ENCODE measurements around the gene PLAAT2.
"Not testable (repeated sequence)": the region's sequence is repeated elsewhere in the genome, so short reads cannot be mapped to it uniquely, and the experiment has no call there.

Gene PLAAT2

DNA sequence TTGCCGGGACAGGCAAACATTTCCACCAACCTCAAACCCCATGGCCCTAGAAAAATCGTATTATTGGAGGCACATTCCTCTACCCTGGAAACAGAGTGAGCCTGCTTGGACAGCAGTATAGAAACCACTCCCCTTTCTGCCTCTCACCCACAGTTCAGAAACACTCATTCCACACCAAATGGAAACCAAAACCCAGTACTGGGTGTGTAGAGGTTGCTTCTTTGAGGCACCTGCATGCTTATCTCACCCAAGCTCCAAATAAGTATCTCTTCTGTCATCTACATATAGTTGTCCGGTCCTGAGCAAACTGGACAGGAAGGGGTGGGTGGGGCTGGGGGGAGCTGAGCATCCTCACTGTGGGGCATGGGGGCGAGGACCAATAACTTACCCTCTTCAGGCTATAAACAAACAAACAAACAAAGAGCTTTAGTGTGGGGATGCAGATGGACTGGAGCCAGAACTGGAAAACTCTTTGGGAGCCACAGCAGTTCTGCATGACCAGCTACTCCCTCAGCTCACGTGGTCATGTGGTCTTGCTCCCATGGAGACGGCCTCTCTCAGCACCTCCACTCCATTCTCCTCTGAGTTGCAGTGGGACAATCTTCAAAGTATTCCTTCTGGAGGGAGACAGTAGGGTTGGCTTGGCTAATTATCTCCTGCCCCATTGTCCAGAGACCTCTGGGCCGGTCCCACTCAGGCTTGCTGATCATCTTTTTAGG lies 1.0 kb upstream of the PLAAT2 start:
- Mint-ChIP-seq H3K27me3 (no peaks in the 10 kb centered on the region), H3K4me1 (ENCODE audit: low read depth) (peaks cover 73% of the 10 kb centered on the region), H3K36me3 (ENCODE audit: low read depth) (no peaks in the 10 kb centered on the region), H3K9me3 (peaks cover 2% of the 10 kb centered on the region), H3K4me3 (no peak overlapping the region), H3K27ac (peak overlapping the region; percentile 40)
- no peak for DNase-seq

DNA sequence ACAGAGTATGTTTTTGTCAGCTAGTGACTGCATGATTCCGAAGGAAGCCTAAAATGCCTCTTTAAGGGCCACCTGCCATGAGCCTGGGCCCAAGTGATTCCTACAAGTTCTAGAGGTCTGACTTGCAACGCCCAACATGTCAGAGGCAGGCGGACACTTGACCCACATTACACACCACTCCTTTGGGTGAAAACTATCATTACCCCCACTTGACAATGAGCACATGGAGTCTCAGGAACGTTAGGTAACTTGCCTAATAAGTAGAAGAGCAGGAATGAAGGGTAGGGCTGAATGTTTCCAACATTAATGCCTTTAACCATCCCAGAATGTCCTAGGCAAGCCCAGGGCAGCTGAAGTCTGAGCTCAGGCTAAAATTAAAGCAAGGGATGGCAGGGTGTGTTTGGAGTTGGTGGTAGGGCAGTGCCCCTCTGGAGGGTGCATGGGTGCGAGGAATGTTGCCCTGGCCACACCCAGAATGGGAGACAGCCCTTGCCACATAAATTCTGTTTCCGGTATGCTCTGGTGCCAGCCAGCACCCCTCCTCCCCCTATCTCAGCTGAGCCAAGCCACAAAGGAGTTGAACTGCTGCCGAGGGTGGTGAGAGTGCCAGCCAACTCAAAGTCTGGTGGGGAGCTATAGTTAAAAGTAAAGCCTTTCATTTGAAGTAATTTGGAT lies 2.5 kb downstream of the PLAAT2 start:
- no peaks in the 10 kb centered on the region for H3K9me3 Mint-ChIP-seq
- H3K27me3 Mint-ChIP-seq = no peaks in the 10 kb centered on the region
- DNase-seq = no peak
- peak overlapping the region; percentile 23 for H3K27ac Mint-ChIP-seq
- H3K4me3 Mint-ChIP-seq = no peak overlapping the region
- peaks cover 48% of the 10 kb centered on the region for H3K4me1 Mint-ChIP-seq (ENCODE audit: low read depth)
- H3K36me3 Mint-ChIP-seq (ENCODE audit: low read depth) = no peaks in the 10 kb centered on the region

DNA sequence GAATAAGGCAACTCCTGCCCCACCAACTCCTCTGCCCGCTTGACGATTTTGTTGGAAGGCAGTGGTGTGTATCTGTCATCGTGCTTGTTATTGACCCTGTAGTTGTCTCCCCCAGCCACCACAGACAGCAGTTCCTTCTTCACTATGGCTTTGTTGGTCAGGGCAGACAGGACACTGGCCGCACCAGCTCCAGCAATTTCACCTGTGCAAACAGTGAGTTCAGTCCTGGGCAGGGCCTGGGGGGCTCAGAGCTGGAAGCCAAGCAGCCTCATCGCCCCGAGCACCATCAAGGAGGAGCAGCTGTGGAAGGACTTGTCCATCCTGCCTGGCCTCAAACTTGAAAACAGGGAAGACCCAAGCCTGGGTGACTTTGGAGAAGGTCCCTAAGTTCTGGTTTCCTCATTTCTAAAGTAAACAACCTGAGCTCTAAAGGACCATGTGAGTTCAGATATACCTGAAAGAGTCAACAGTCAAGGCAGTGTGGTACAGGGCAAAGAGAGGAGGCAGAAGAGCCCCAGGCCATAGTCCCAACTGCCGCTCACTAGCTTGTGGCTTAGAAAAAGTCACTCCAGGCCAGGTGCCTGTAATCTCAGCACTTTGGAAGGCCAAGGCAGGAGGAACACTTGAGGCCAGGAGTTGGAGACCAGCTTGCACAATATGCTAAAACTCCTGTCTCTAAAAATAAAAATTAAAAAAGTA lies 4.6 kb downstream of the PLAAT2 start:
- Mint-ChIP-seq H3K27me3 (no peaks in the 10 kb centered on the region), H3K4me1 (ENCODE audit: low read depth) (peaks cover 45% of the 10 kb centered on the region), H3K27ac (no peak overlapping the region), H3K4me3 (no peak overlapping the region), H3K9me3 (no peaks in the 10 kb centered on the region), H3K36me3 (ENCODE audit: low read depth) (no peaks in the 10 kb centered on the region)
- no peak for DNase-seq

DNA sequence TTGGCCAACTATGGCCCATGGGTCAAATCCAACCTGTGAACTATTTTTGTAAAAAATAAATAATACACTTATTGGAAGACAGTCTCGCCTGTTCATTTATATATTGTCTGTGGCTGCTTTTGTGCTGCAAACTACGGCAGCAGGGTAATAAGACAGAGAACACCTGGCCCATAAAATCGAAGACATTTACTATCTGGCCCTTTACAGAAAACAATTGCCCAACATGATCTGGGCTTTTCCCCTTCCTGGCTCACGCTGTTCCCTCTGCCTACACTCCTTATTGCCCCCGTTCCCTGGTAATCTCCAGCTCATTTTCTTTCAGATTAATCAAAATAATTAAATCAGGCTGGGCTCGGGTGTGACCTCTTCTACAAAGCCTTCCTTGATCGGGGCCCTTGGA lies 5.6 kb downstream of the PLAAT2 start:
- no peak overlapping the region for H3K27ac Mint-ChIP-seq
- no peaks in the 10 kb centered on the region for H3K36me3 Mint-ChIP-seq (ENCODE audit: low read depth)
- H3K4me1 Mint-ChIP-seq (ENCODE audit: low read depth) = peaks cover 51% of the 10 kb centered on the region

DNA sequence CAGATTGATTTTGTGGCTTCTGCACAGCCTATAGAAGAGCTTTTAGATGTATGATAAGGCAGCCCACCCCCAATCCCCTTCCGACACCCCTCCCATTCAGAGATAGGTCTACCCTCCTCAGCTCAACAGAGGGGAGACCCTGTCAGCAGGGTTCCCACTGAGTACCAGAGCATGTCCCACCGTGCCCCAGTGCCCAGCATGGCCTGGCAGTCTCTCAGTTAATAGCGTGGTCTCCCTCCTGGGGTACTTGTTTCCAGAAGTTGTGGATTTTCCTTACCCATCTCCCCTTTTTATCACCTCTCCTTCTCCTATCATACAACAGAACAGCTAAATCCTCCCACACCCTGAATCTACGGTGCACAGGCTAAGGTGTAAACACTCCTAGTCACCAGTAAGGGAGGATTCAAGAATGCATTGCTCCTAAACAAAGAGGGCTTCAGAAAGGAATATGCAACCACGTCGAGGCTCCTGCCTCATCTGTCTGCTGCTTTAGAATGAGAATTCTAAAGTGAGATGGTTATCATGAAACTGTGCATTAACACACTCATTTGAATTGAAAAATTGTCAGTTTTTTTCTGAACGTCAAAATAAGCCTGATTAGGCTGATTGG lies 6.7 kb downstream of the PLAAT2 start:
- Mint-ChIP-seq H3K4me3 (no peak overlapping the region), H3K27ac (no peak overlapping the region), H3K27me3 (no peaks in the 10 kb centered on the region), H3K9me3 (no peaks in the 10 kb centered on the region), H3K4me1 (ENCODE audit: low read depth) (peaks cover 54% of the 10 kb centered on the region), H3K36me3 (ENCODE audit: low read depth) (no peaks in the 10 kb centered on the region)
- no peak for DNase-seq

More for the DNA sequence above, 5.6 kb downstream of the PLAAT2 start:
- Mint-ChIP-seq H3K27me3 (no peaks in the 10 kb centered on the region), H3K9me3 (no peaks in the 10 kb centered on the region), H3K4me3 (no peak overlapping the region)
- no peak for DNase-seq

DNA sequence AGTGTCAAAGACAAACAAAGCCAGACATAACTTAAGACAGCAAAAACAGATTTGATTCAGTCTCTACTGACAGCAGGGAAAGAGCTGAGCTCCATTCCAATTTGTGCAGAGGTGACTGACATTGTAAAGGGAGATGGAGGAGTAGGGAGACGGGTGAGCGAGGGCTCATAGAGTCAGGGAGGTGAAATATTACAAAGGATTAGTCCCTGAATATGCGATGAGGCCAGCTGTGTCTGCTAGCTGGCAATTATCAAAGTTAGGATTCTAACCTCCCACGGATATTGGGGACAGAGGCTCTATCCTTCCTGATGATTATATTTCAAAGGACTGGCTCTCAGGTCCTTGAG lies 8.3 kb downstream of the PLAAT2 start:
- no peak for DNase-seq
- Mint-ChIP-seq H3K4me3 (no peak overlapping the region), H3K4me1 (ENCODE audit: low read depth) (peaks cover 50% of the 10 kb centered on the region), H3K36me3 (ENCODE audit: low read depth) (no peaks in the 10 kb centered on the region), H3K27ac (peak overlapping the region; percentile 19), H3K9me3 (no peaks in the 10 kb centered on the region), H3K27me3 (no peaks in the 10 kb centered on the region)

DNA sequence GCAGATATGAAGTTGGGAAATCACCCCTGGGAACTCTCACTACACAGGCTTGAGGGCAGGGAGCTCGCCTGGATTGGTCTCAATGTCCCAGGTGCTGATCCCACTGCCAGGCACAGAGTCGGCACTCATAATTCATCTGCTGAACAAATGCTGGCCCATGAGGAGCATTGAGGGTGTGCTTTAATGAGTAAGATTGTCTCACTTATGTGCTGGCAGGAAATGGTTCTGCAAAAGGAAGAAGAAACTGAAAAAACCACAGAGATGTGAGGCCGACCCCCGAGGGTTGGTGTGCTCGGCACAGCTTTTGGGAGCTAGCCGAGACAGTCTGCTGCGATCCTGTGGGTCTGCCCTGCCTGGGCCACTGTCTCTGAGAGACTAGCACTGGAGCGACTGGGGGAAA lies 9.4 kb downstream of the PLAAT2 start:
- no peaks in the 10 kb centered on the region for H3K27me3 Mint-ChIP-seq
- peak overlapping the region; percentile 96 for H3K27ac Mint-ChIP-seq
- H3K9me3 Mint-ChIP-seq = no peaks in the 10 kb centered on the region
- peak; percentile 69 for DNase-seq
- H3K36me3 Mint-ChIP-seq (ENCODE audit: low read depth) = no peaks in the 10 kb centered on the region
- H3K4me1 Mint-ChIP-seq (ENCODE audit: low read depth) = peaks cover 49% of the 10 kb centered on the region
- peak overlapping the region; percentile 68 for H3K4me3 Mint-ChIP-seq

DNA sequence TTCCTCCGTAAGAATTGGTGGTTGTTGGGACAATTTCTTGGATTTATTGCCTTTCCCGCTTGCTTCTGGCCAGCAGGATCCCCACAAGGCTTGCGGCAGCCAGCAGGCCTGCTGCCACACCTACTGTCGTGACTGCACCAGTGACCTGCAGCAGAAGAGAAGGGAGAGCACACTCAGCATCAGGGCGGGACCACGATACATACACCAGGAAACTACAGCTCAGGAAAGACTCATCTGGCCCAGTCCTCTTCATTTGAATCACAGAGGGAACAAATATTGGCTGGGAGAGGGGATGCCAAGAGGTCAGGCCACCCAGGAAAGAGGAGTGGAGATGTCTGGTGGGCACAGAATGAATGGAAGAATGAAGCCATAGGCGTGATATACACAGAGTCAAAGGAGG lies 10.3 kb downstream of the PLAAT2 start:
- Mint-ChIP-seq H3K27me3 (no peaks in the 10 kb centered on the region), H3K4me1 (ENCODE audit: low read depth) (peaks cover 49% of the 10 kb centered on the region), H3K36me3 (ENCODE audit: low read depth) (no peaks in the 10 kb centered on the region), H3K9me3 (no peaks in the 10 kb centered on the region), H3K27ac (peak overlapping the region; percentile 96), H3K4me3 (no peak overlapping the region)
- no peak for DNase-seq

DNA sequence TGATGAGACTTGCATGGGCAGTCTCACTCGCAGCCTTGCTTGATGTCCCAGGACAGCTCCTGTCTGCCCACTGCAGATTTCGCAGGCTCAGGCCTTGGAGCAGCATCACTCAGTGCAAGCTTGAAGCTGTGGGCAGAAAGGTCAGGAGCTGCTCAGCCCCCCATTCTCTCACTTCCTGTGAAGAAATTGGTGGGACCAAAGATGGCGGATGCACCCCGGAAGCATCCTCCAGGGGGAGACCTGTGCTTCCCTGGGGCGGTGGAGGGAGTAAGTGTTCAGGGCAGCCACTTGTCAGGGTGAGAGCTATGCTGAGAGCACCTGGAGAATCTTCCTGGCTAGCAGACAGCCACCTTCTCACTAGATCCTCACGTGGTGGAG lies 11.3 kb downstream of the PLAAT2 start:
- peak overlapping the region; percentile 96 for H3K27ac Mint-ChIP-seq
- peak; percentile 57 for DNase-seq
- peaks cover 49% of the 10 kb centered on the region for H3K4me1 Mint-ChIP-seq (ENCODE audit: low read depth)
- H3K4me3 Mint-ChIP-seq = peak overlapping the region; percentile 52
- no peaks in the 10 kb centered on the region for H3K9me3 Mint-ChIP-seq
- H3K27me3 Mint-ChIP-seq = no peaks in the 10 kb centered on the region
- peaks cover 7% of the 10 kb centered on the region for H3K36me3 Mint-ChIP-seq (ENCODE audit: low read depth)

DNA sequence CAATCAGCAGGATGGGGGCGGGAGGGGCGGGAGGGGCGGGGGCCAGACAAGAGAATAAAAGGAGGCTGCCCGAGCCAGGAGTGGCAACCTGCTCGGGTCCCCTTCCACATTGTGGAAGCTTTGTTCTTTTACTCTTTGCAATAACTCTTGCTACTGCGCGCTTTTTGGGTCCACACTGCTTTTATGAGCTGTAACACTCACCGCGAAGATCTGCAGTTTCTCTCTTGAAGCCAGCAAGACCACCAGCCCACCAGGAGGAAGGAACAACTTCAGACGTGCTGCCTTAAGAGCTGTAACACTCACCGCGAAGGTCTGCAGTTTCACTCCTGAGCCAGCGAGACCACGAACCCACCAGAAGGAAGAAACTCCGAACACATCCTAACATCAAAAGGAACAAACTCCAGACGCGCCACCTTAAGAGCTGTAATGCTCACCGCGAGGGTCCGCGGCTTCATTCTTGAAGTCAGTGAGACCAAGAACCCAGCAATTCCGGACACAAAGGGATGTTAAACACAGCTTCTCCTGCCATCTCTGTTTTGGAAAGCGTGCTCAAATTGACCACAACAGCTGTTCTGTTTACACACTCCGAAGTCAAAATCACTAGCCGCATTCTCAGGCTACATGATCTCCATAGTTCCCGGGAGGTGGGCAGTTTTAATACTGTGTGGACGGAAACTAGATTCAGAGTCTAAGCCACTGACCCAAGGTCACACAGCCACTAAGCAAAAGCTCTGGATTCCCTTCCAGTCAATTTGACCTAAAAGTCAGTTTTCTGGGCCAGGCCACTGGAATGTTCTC lies 11.9 kb downstream of the PLAAT2 start:
- peak overlapping the region; percentile 52 for H3K4me3 Mint-ChIP-seq
- DNase-seq = no peak
- H3K27ac Mint-ChIP-seq = peak overlapping the region; percentile 96
- H3K9me3 Mint-ChIP-seq = no peaks in the 10 kb centered on the region
- no peaks in the 10 kb centered on the region for H3K27me3 Mint-ChIP-seq
- peaks cover 13% of the 10 kb centered on the region for H3K36me3 Mint-ChIP-seq (ENCODE audit: low read depth)
- H3K4me1 Mint-ChIP-seq (ENCODE audit: low read depth) = peaks cover 48% of the 10 kb centered on the region

DNA sequence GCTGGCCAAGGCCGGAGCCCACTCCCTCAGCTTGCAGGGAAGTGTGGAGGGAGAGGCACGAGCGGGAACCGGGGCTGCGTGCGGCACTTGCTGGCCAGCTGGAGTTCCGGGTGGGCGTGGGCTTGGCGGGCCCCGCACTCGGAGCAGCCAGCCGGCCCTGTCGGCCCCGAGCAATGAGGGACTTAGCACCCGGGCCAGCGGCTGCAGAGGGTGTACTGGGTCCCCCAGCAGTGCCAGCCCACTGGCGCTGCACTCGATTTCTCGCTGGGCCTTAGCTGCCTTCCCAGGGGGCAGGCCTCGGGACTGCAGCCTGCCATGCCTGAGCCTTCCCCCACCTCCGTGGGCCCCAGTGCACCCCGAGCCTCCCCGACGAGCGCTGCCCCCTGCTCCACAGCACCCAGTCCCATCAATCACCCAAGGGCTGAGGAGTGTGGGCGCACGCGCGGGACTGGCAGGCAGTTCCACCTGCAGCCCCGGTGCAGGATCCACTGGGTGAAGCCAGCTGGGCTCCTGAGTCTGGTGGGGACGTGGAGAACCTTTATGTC lies 13.0 kb downstream of the PLAAT2 start:
- H3K4me1 Mint-ChIP-seq (ENCODE audit: low read depth) = peaks cover 45% of the 10 kb centered on the region
- H3K27ac Mint-ChIP-seq, H3K9me3 Mint-ChIP-seq, H3K4me3 Mint-ChIP-seq, DNase-seq, H3K27me3 Mint-ChIP-seq: not testable (repeated sequence)
- H3K36me3 Mint-ChIP-seq (ENCODE audit: low read depth) = peaks cover 20% of the 10 kb centered on the region

DNA sequence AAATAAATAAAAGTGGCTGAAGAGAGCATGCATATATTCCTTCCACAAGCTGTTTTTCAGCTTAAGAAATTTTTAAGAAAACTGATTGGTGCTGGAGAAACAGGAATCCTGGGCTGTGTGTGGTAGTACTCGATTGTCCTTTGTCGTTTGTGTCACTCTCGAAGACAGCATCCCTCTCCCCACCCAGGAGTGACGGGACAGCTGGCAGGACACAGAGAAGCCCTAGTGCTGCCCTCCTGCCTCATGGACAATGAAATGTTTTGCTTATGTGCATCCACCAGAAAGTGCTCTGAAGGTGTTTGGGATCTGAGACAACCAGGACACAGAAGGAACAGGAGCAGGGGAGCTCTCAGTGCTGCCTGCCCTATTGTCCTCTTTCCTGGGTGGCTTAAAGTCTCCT lies 13.8 kb downstream of the PLAAT2 start:
- no peak for DNase-seq
- peaks cover 26% of the 10 kb centered on the region for H3K36me3 Mint-ChIP-seq (ENCODE audit: low read depth)
- no peaks in the 10 kb centered on the region for H3K9me3 Mint-ChIP-seq
- no peaks in the 10 kb centered on the region for H3K27me3 Mint-ChIP-seq
- no peak overlapping the region for H3K4me3 Mint-ChIP-seq
- H3K4me1 Mint-ChIP-seq (ENCODE audit: low read depth) = peaks cover 40% of the 10 kb centered on the region
- H3K27ac Mint-ChIP-seq = no peak overlapping the region

DNA sequence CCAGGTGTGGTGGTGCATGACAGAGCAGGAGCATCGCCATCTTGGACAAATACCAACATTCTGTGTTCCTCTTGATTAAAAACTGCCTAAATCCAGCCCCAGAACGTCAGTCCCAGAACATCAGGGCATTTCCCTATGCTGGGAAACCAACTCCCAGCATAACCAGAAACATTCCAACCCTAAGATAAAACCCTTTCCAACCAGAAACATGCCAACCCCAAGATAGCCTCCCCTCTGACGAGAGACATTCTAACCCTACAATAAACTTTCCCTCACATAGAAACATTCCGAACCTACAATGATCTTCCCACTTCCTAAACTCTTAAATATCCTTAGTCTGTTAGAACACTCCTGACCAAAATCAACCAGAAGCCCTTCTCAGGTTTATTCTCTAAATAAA lies 15.0 kb downstream of the PLAAT2 start:
- no peaks in the 10 kb centered on the region for H3K9me3 Mint-ChIP-seq
- peaks cover 34% of the 10 kb centered on the region for H3K36me3 Mint-ChIP-seq (ENCODE audit: low read depth)
- no peak for DNase-seq
- no peaks in the 10 kb centered on the region for H3K27me3 Mint-ChIP-seq
- H3K4me1 Mint-ChIP-seq (ENCODE audit: low read depth) = peaks cover 33% of the 10 kb centered on the region
- H3K27ac Mint-ChIP-seq = peak overlapping the region; percentile 2
- H3K4me3 Mint-ChIP-seq = no peak overlapping the region

DNA sequence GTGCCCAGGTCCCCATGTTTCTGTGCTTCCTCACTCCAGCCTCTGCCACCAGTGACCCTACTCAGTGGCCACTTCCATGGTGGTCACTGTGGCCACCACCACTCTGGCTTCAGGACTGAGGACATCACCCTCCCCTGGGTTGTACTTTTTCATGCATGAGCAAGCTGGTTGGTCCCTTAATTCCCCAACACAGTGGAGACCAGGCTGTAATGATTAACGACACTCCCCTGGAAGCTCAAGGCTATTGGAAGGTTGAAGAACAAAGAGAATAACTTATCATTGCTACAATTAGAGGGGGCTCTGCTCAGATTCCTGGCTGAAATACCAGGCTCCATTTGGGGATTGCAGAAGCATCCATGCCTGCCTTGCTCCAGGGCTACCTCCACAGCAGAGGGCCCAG lies 16.1 kb downstream of the PLAAT2 start:
- Mint-ChIP-seq H3K36me3 (ENCODE audit: low read depth) (peaks cover 34% of the 10 kb centered on the region), H3K27me3 (no peaks in the 10 kb centered on the region), H3K4me1 (ENCODE audit: low read depth) (peaks cover 32% of the 10 kb centered on the region), H3K27ac (peak overlapping the region; percentile 31), H3K4me3 (no peak overlapping the region), H3K9me3 (no peaks in the 10 kb centered on the region)
- no peak for DNase-seq

Measured in activated T-cell treated with anti-CD3 and anti-CD28 coated beads, Interleukin-2, amount 50 U/mL, for 24 hours (primary cell).